GM12878 (cell line): Measurements from ENCODE around the gene GRIK1. TPM values are rescaled to one million over a fixed set of nuclear protein-coding genes. Genes with fewer than 3 reads are reported as not detected.

Experiments
- ATAC-seq: fragments of 200-7000 bp; cut with Tn5 transposase; 3 replicates; pipeline ENCODE4 v1.9.1; 2020; ENCODE audit warnings: mild to moderate bottlenecking, moderate library complexity
- BruUV-seq: library from RNA; stranded (reverse); fragments of 400-500 nt; replicated peaks from 2 replicates; lab custom pipeline; 2021; lab: Mats Ljungman, UMichigan
- CTCF ChIA-PET: fragments of 300-600 bp; sonication (Branson Sonifier 250); formaldehyde crosslinking; extraction: SDS; loops from one replicate; lab custom pipeline; 2021; ENCODE audit warnings: inconsistent platforms; lab: Yijun Ruan, JAX
- POLR2A ChIA-PET: fragments of 350-600 bp; formaldehyde crosslinking; extraction: SDS; loops from one replicate; lab custom pipeline; 2021; ENCODE audit warnings: inconsistent platforms; lab: Charles Lee
- RAD21 ChIA-PET: fragments of 300-600 bp; sonication (Branson Sonifier 250); formaldehyde crosslinking; loops from one replicate; lab custom pipeline; 2023; ENCODE audit warnings: antibody characterized with exemption; ENCODE audit not compliant: unreplicated experiment; lab: Charles Lee
- SMC1A ChIA-PET: fragments of 300-600 bp; sonication (Branson Sonifier 250); formaldehyde crosslinking; loops from one replicate; lab custom pipeline; 2023; ENCODE audit not compliant: unreplicated experiment, uncharacterized antibody; lab: Charles Lee
- DNase-seq: peaks from one replicate; pipeline ENCODE4 v3.0.0-alpha.2; 2011; ENCODE audit warnings: low read depth, low spot score
- FAIRE-seq: peaks from 3 replicates; lab custom pipeline; 2011; peaks lifted over from hg19 to GRCh38; lab: Jason Lieb, UNC
- H2AFZ ChIP-seq: 2 replicates; pipeline ENCODE4 v1.6.0; 2011; ENCODE audit warnings: low read depth, low read length, control low read depth; ENCODE audit not compliant: control insufficient read depth
- H3K27ac ChIP-seq: 2 replicates; pipeline ENCODE4 v1.5.1; 2011; ENCODE audit warnings: control low read depth; ENCODE audit not compliant: control insufficient read depth, insufficient read depth
- H3K27me3 ChIP-seq, 2 experiments: replicated peaks in 1 of 2; 2 replicates each; pipeline versions ENCODE4 v1.6.0 to v1.6.1; 2011; ENCODE audit warnings: low read length in 1 of 2; ENCODE audit not compliant: control insufficient read depth in 2 of 2, insufficient read depth in 2 of 2
- H3K36me3 ChIP-seq, 2 experiments: 2 replicates each; pipeline ENCODE4 v1.5.1; 2011; ENCODE audit warnings: low read length in 1 of 2; ENCODE audit not compliant: control insufficient read depth in 2 of 2, insufficient read depth in 2 of 2
- H3K4me1 ChIP-seq: 2 replicates; pipeline ENCODE4 v1.6.1; 2011; ENCODE audit warnings: mild to moderate bottlenecking, low read length, moderate library complexity, mixed read lengths; ENCODE audit not compliant: control insufficient read depth, insufficient read depth
- H3K4me2 ChIP-seq: 2 replicates; pipeline ENCODE4 v1.6.0; 2011; ENCODE audit warnings: control low read depth; ENCODE audit not compliant: control insufficient read depth, insufficient read depth
- H3K4me3 ChIP-seq: fragments of 200-600 bp; sonication (generic); 2 replicates; pipeline ENCODE4 v1.5.1; 2016
- H3K79me2 ChIP-seq: 2 replicates; pipeline ENCODE4 v1.6.0; 2011; ENCODE audit warnings: low read length; ENCODE audit not compliant: control insufficient read depth, insufficient read depth
- H3K9ac ChIP-seq: 2 replicates; pipeline ENCODE4 v1.8.0; 2011; ENCODE audit warnings: low read length, control low read depth, mixed read lengths; ENCODE audit not compliant: control insufficient read depth, insufficient read depth
- H3K9me3 ChIP-seq: replicated peaks from 3 replicates; pipeline ENCODE4 v1.5.1; 2011; ENCODE audit warnings: mild to moderate bottlenecking, low read length; ENCODE audit not compliant: control insufficient read depth, insufficient read depth
- H4K20me1 ChIP-seq: 2 replicates; pipeline ENCODE4 v1.6.0; 2011; ENCODE audit not compliant: control insufficient read depth, insufficient read depth
- ATF7 ChIP-seq: fragments of 450-650 bp; IDR thresholded peaks from 2 replicates; pipeline ENCODE4 v1.6.1; 2016; ENCODE audit warnings: low read depth, mild to moderate bottlenecking
- ELK1 ChIP-seq: IDR thresholded peaks from 2 replicates; pipeline ENCODE4 v1.6.1; 2012; ENCODE audit warnings: low read depth, low read length, improper control_type of control experiment
- FOXK2 ChIP-seq: fragments of 450-650 bp; IDR thresholded peaks from 2 replicates; pipeline ENCODE4 v1.6.1; 2017; ENCODE audit warnings: mild to moderate bottlenecking, moderate library complexity
- JUNB ChIP-seq: IDR thresholded peaks from 2 replicates; pipeline ENCODE4 v1.6.1; 2016; ENCODE audit warnings: antibody characterized with exemption, mild to moderate bottlenecking
- JUND ChIP-seq: IDR thresholded peaks from 2 replicates; pipeline ENCODE4 v1.6.1; 2012; ENCODE audit warnings: low read depth, mild to moderate bottlenecking, low read length, improper control_type of control experiment, moderate library complexity
- MEF2A ChIP-seq: IDR thresholded peaks from 2 replicates; pipeline ENCODE4 v1.6.1; 2011; ENCODE audit warnings: low read depth, mild to moderate bottlenecking, low read length, moderate library complexity; ENCODE audit not compliant: insufficient read depth
- MEF2B ChIP-seq: fragments of 450-650 bp; IDR thresholded peaks from 2 replicates; pipeline ENCODE4 v1.6.1; 2018; ENCODE audit warnings: mild to moderate bottlenecking, moderate library complexity; ENCODE audit not compliant: partially characterized antibody, poor library complexity, severe bottlenecking
- MTA2 ChIP-seq: fragments of 450-650 bp; IDR thresholded peaks from 2 replicates; pipeline ENCODE4 v1.6.1; 2016; ENCODE audit warnings: low read depth, mild to moderate bottlenecking, moderate library complexity
- NFIC ChIP-seq: IDR thresholded peaks from 2 replicates; pipeline ENCODE4 v1.6.1; 2012; ENCODE audit warnings: low read depth, mild to moderate bottlenecking, inconsistent platforms, low read length, moderate library complexity
- NR2C1 ChIP-seq: fragments of 450-650 bp; IDR thresholded peaks from 2 replicates; pipeline ENCODE4 v1.6.1; 2017; ENCODE audit warnings: antibody characterized with exemption, mild to moderate bottlenecking, moderate library complexity
- NR2F1 ChIP-seq: fragments of 450-650 bp; conservative IDR thresholded peaks from 2 replicates; pipeline ENCODE4 v1.6.1; 2017; ENCODE audit warnings: mild to moderate bottlenecking
- POLR2AphosphoS2 ChIP-seq: IDR thresholded peaks from 2 replicates; pipeline ENCODE4 v1.6.1; 2011; ENCODE audit warnings: low read depth, mild to moderate bottlenecking, low read length, improper control_type of control experiment, moderate library complexity
- POLR2AphosphoS5 ChIP-seq: IDR thresholded peaks from 2 replicates; pipeline ENCODE4 v1.6.1; 2011; ENCODE audit warnings: mild to moderate bottlenecking, low read length, inconsistent platforms
- RAD21 ChIP-seq: IDR thresholded peaks from 2 replicates; pipeline ENCODE4 v1.6.1; 2011; ENCODE audit warnings: mild to moderate bottlenecking, low read depth, low read length, moderate library complexity; ENCODE audit not compliant: insufficient read depth
- ZBTB11 ChIP-seq: fragments of 450-650 bp; formaldehyde crosslinking; IDR thresholded peaks from 2 replicates; pipeline ENCODE4 v1.5.0; 2022; ENCODE audit warnings: mild to moderate bottlenecking, missing genetic modification characterization
- WGBS: methylation state at CpG from one replicate; pipeline ENCODE4 v1.1.6; 2016; ENCODE audit warnings: low lambda C conversion rate; ENCODE audit not compliant: insufficient replicate concordance, insufficient coverage; ENCODE audit errors: missing lambda C conversion rate; 5-methylcytosine and 5-hydroxymethylcytosine counted together
- in situ Hi-C: fragments of 300-500 bp; cut with MboI; formaldehyde crosslinking; loops from 9 replicates; pipeline ENCODE4 v1.14.3; 2018; ENCODE audit warnings: mixed read lengths
- intact Hi-C: fragments of 100-400 bp; cut with micrococcal nuclease; formaldehyde crosslinking; loops from one replicate; pipeline ENCODE4 v1.14.2; 2022; ENCODE audit not compliant: unreplicated experiment
- polyA plus RNA-seq, 11 experiments: library from polyadenylated mRNA; depleted of rRNA in 4 of 11; unstranded in 6 of 11; stranded (reverse) in 5 of 11; fragments of >200 nt; fragmentation: Nextera tagmentation in 4 of 11; fragmentation: Illumina TruSeq in 1 of 11; extraction: Ambion mirVana in 4 of 11; extraction: Trizol in 1 of 11; gene quantifications; 1 replicate in 1 of 11; 2 replicates in 10 of 11; pipeline versions ENCODE4 v1.2.1 to v1.2.3, GENCODE V29; 2011 to 2016; ENCODE audit warnings: inconsistent platforms in 2 of 11, missing spikeins in 2 of 11, low read depth in 1 of 11
- total RNA-seq, 4 experiments: library from RNA; depleted of rRNA in 3 of 4; stranded (reverse); fragments of >200 nt in 3 of 4; fragmentation: Illumina TruSeq in 1 of 4; extraction: Trizol in 1 of 4; gene quantifications; 2 replicates each; pipeline versions ENCODE4 v1.2.1 to v1.2.3, GENCODE V29; 2013 to 2021

The GRIK1 gene
- total and polyA plus RNA-seq, 10 of the 15 experiments (the other 5 are each of a cell fraction or from before 2014, with no cell fraction given) = 0.05 to 0.13 (median 0.09) TPM; not detected in 7

GRCh38 chr21:29888437-29888836 lies 51.4 kb downstream of the GRIK1 start:
- CTCF ChIA-PET = interaction anchor here (0.6 kb wide), 1 partner anchor 411 kb away, joined by 3 read pairs; no protein-coding TSS in a partner anchor
- BruUV-seq = no TSS peak
- POLR2A ChIA-PET = no interaction called here
- ATAC-seq (no peak), FAIRE-seq (no peak), DNase-seq (no peak)
- RAD21 ChIA-PET = no interaction called here
- H3K27ac ChIP-seq = no peak overlapping the region
- in situ Hi-C loops = no loop called here
- H3K9me3 ChIP-seq = no peaks in the 10 kb centered on the region
- 0% methylated on average over 2 of the region's 2 CpGs for WGBS
- H2AFZ ChIP-seq = no peak overlapping the region
- H3K36me3 ChIP-seq = no peaks in the 10 kb centered on the region
- H3K79me2 ChIP-seq = no peaks in the 10 kb centered on the region
- H3K9ac ChIP-seq = no peak overlapping the region
- H3K27me3 ChIP-seq = no peaks in the 10 kb centered on the region
- H3K4me3 ChIP-seq = no peak overlapping the region
- TF ChIP-seq MEF2B (no peak), JUNB (no peak), NFIC (no peak), NR2C1 (no peak), NR2F1 (no peak), MTA2 (no peak), POLR2AphosphoS2 (no peak), MEF2A (no peak)
- intact Hi-C loops = no loop called here
- no peaks in the 10 kb centered on the region for H3K4me1 ChIP-seq
- SMC1A ChIA-PET = no interaction called here
- no peak overlapping the region for H3K4me2 ChIP-seq
- H4K20me1 ChIP-seq = no peaks in the 10 kb centered on the region

- intact Hi-C loops (no loop called here), in situ Hi-C loops (no loop called here)
- H3K27me3 ChIP-seq = no peaks in the 10 kb centered on the region
- DNase-seq (no peak), ATAC-seq (no peak), FAIRE-seq (no peak)
- no peak overlapping the region for H3K4me2 ChIP-seq
- SMC1A ChIA-PET = interaction anchor here (1.2 kb wide), 1 partner anchor 10 kb away, joined by 3 read pairs; no protein-coding TSS in a partner anchor
- POLR2A ChIA-PET = no interaction called here
- no peak overlapping the region for H2AFZ ChIP-seq
- no peaks in the 10 kb centered on the region for H3K36me3 ChIP-seq
- no peak overlapping the region for H3K4me3 ChIP-seq
- CTCF ChIA-PET = no interaction called here
- RAD21 ChIA-PET = no interaction called here
- no peak overlapping the region for H3K9ac ChIP-seq
- BruUV-seq = no TSS peak
- no peaks in the 10 kb centered on the region for H3K79me2 ChIP-seq
- no peaks in the 10 kb centered on the region for H3K4me1 ChIP-seq
- no peaks in the 10 kb centered on the region for H4K20me1 ChIP-seq
- H3K9me3 ChIP-seq = no peaks in the 10 kb centered on the region
- H3K27ac ChIP-seq = no peak overlapping the region
- TF ChIP-seq ELK1 (no peak), ZBTB11 (CRISPR knock-in tag) (no peak), POLR2AphosphoS5 (no peak), ATF7 (no peak), FOXK2 (no peak), RAD21 (no peak), JUND (no peak)
Measured at GRCh38 chr21:29887313-29888009, 52.3 kb downstream of the GRIK1 start.
